HepG2 (cell line): ENCODE results near the gene ICAM5. TPM values are rescaled to one million over a fixed set of nuclear protein-coding genes. Genes with fewer than 3 reads are reported as not detected.
A peak's percentile ranks its signal among the peaks of the same experiment; 100 is the strongest.

Source experiments
- CC2D1A ChIP-seq: sonication (generic); formaldehyde crosslinking; IDR thresholded peaks from 2 replicates; pipeline ENCODE4 v1.8.1; 2023; ENCODE audit warnings: mild to moderate bottlenecking, missing genetic modification reagents
- CCDC6 ChIP-seq: sonication (generic); formaldehyde crosslinking; IDR thresholded peaks from 2 replicates; pipeline ENCODE4 v1.8.1; 2022; ENCODE audit warnings: mild to moderate bottlenecking, missing genetic modification reagents, moderate library complexity
- CHD2 ChIP-seq: IDR thresholded peaks from 2 replicates; pipeline ENCODE4 v1.6.1; 2011; ENCODE audit warnings: low read depth, low read length, improper control_type of control experiment
- ERF ChIP-seq: IDR thresholded peaks from 2 replicates; pipeline ENCODE4 v1.6.1; 2018; ENCODE audit warnings: missing biosample characterization, missing genetic modification reagents
- HES4 ChIP-seq: sonication (generic); formaldehyde crosslinking; IDR thresholded peaks from 2 replicates; pipeline ENCODE4 v1.9.0; 2021; ENCODE audit warnings: mild to moderate bottlenecking, missing genetic modification reagents, borderline replicate concordance
- KAT2B ChIP-seq: fragments of 150-350 bp; IDR thresholded peaks from 2 replicates; pipeline ENCODE4 v1.6.1; 2014; ENCODE audit warnings: low read depth, low read length, borderline replicate concordance
- KLF13 ChIP-seq: sonication (generic); formaldehyde crosslinking; IDR thresholded peaks from 2 replicates; pipeline ENCODE4 v1.4.0; 2020; ENCODE audit warnings: mild to moderate bottlenecking, missing genetic modification reagents
- KLF16 ChIP-seq, 2 experiments: sonication (generic) in 1 of 2; formaldehyde crosslinking in 1 of 2; IDR thresholded peaks; 2 replicates each; pipeline versions ENCODE4 v1.6.1 to v1.8.0; 2016 to 2023; ENCODE audit warnings: missing genetic modification reagents in 2 of 2, missing compliant biosample characterization in 1 of 2
- MED1 ChIP-seq: sonication (generic); formaldehyde crosslinking; IDR thresholded peaks from 2 replicates; pipeline ENCODE4 v1.4.0; 2020; ENCODE audit warnings: missing genetic modification reagents
- MTF1 ChIP-seq: sonication (generic); formaldehyde crosslinking; IDR thresholded peaks from 2 replicates; pipeline ENCODE4 v1.5.0; 2020; ENCODE audit warnings: missing genetic modification reagents
- NR2F1 ChIP-seq, 2 experiments: fragments of 450-650 bp in 1 of 2; formaldehyde crosslinking in 1 of 2; IDR thresholded peaks; 2 replicates each; pipeline versions ENCODE4 v1.5.0 to v1.6.1; 2016 to 2020; ENCODE audit warnings: mild to moderate bottlenecking in 1 of 2, missing compliant biosample characterization in 1 of 2, missing genetic modification reagents in 1 of 2, moderate library complexity in 1 of 2
- PHF21A ChIP-seq: sonication (generic); formaldehyde crosslinking; IDR thresholded peaks from 2 replicates; pipeline ENCODE4 v1.5.0; 2020; ENCODE audit warnings: mild to moderate bottlenecking, missing genetic modification reagents
- RAD21 ChIP-seq: fragments of 450-650 bp; formaldehyde crosslinking; IDR thresholded peaks from 2 replicates; pipeline ENCODE4 v1.5.0; 2020; ENCODE audit warnings: mild to moderate bottlenecking
- SP1 ChIP-seq, 2 experiments: fragments of 450-650 bp in 1 of 2; sonication (generic) in 1 of 2; formaldehyde crosslinking in 1 of 2; IDR thresholded peaks; 2 replicates each; pipeline versions ENCODE4 v1.4.0 to v1.6.1; 2016 to 2020; ENCODE audit warnings: missing genetic modification reagents in 1 of 2
- ZFP36 ChIP-seq: fragments of 150-350 bp; IDR thresholded peaks from 2 replicates; pipeline ENCODE4 v1.6.1; 2018; ENCODE audit warnings: borderline replicate concordance, low read length, low read depth; ENCODE audit not compliant: partially characterized antibody
- ZNF124 ChIP-seq: sonication (generic); formaldehyde crosslinking; IDR thresholded peaks from 2 replicates; pipeline ENCODE4 v1.4.0; 2020; ENCODE audit warnings: missing genetic modification reagents
- ZNF382 ChIP-seq: sonication (generic); formaldehyde crosslinking; IDR thresholded peaks from 2 replicates; pipeline ENCODE4 v1.5.0; 2020; ENCODE audit warnings: missing genetic modification reagents, mild to moderate bottlenecking, borderline replicate concordance
- ZNF468 ChIP-seq: sonication (generic); formaldehyde crosslinking; IDR thresholded peaks from 2 replicates; pipeline ENCODE4 v1.8.0; 2022; ENCODE audit warnings: mild to moderate bottlenecking, moderate library complexity, missing genetic modification reagents
- ZNF546 ChIP-seq: sonication (generic); formaldehyde crosslinking; conservative IDR thresholded peaks from 2 replicates; pipeline ENCODE4 v1.8.1; 2023; ENCODE audit warnings: mild to moderate bottlenecking, missing genetic modification reagents
- ZNF558 ChIP-seq: sonication (generic); formaldehyde crosslinking; IDR thresholded peaks from 2 replicates; pipeline ENCODE4 v1.9.0; 2022; ENCODE audit warnings: mild to moderate bottlenecking, missing genetic modification reagents, borderline replicate concordance
- ZNF768 ChIP-seq: sonication (generic); formaldehyde crosslinking; IDR thresholded peaks from 2 replicates; pipeline ENCODE4 v1.4.0; 2020; ENCODE audit warnings: missing genetic modification reagents
- ZSCAN21 ChIP-seq: sonication (generic); formaldehyde crosslinking; IDR thresholded peaks from 2 replicates; pipeline ENCODE4 v1.8.0; 2022; ENCODE audit warnings: mild to moderate bottlenecking, missing genetic modification reagents, moderate library complexity, borderline replicate concordance
- ZSCAN25 ChIP-seq: sonication (generic); formaldehyde crosslinking; IDR thresholded peaks from 2 replicates; pipeline ENCODE4 v1.8.0; 2022; ENCODE audit warnings: mild to moderate bottlenecking, missing genetic modification reagents
- polyA plus RNA-seq, 8 experiments: library from polyadenylated mRNA; depleted of rRNA in 3 of 8; stranded (reverse) in 7 of 8; unstranded in 1 of 8; fragments of >200 nt; fragmentation: Illumina TruSeq in 4 of 8; extraction: Trizol in 4 of 8; gene quantifications; 2 replicates each; pipeline versions ENCODE4 v1.2.1 to v1.2.3, GENCODE V29; 2011 to 2016; ENCODE audit warnings: low read depth in 4 of 8, missing spikeins in 1 of 8, mixed read lengths in 1 of 8; ENCODE audit not compliant: insufficient read depth in 1 of 8
- total RNA-seq, 5 experiments: library from RNA; depleted of rRNA; stranded (reverse); fragments of >200 nt; fragmentation: Illumina TruSeq; extraction: Trizol; gene quantifications; 2 replicates each; pipeline ENCODE4 v1.2.3, GENCODE V29; 2016; ENCODE audit warnings: low read depth in 1 of 5
- TF ChIP-seq, protein P1 (sequence below), 2 experiments: sonication (generic) in 1 of 2; formaldehyde crosslinking in 1 of 2; IDR thresholded peaks; 2 replicates each; pipeline versions ENCODE4 v1.6.1 to v1.9.0; 2014 to 2022; ENCODE audit warnings: antibody characterized with exemption in 1 of 2, borderline replicate concordance in 1 of 2, inconsistent platforms in 1 of 2, low read depth in 1 of 2, missing genetic modification reagents in 1 of 2

Gene ICAM5
- total and polyA plus RNA-seq, 2 of the 13 experiments (the other 11 are each of a cell fraction or from before 2014, with no cell fraction given): 0.46 to 1.6 TPM

GRCh38 chr19:10251792-10252694 is 37.7 kb upstream of the ICAM5 start, which contains the start of gene MRPL4 (continued):
- TF ChIP-seq PHF21A (peak; percentile 68; the same call in 1 of the 2 replicates), MTF1 (0 out of 2 replicates have a peak, but pooled peaks have one; percentile 30), KAT2B (no peak), ZNF124 (CRISPR knock-in tag) (no peak), NR2F1 (CRISPR knock-in tag; IDR thresholded peaks at IDR 0.05) (peak; percentile 96 to 98), CHD2 (peak; percentile 89), ZNF546 (CRISPR knock-in tag) (0 out of 2 replicates have a peak, but pooled peaks have one; percentile 50), ERF (CRISPR knock-in tag) (no peak), CC2D1A (peak; percentile 67; the same call in 1 of the 2 replicates), ZNF558 (CRISPR knock-in tag) (peak; percentile 66; the same call in 1 of the 2 replicates), RAD21 (CRISPR knock-in tag) (peak; percentile 50), ZSCAN25 (peak; percentile 80), KLF16 (CRISPR knock-in tag; IDR thresholded peaks at IDR 0.05) (peak; percentile 63 to 86; a peak in 3 of 4 replicates), ZNF768 (CRISPR knock-in tag) (peak; percentile 72), MED1 (peak; percentile 75), KLF13 (CRISPR knock-in tag) (peak; percentile 29; the same call in 1 of the 2 replicates), CCDC6 (peak; percentile 79; the same call in 1 of the 2 replicates), ZNF468 (CRISPR knock-in tag) (0 out of 2 replicates have a peak, but pooled peaks have one; percentile 18), HES4 (peak; percentile 87), ZNF382 (no peak), ZFP36 (no peak), SP1 (IDR thresholded peaks at IDR 0.05) (no peak), SP1 (CRISPR knock-in tag; IDR thresholded peaks at IDR 0.05) (peak; percentile 83), ZSCAN21 (CRISPR knock-in tag) (peak; percentile 88; the same call in 1 of the 2 replicates)
- TF ChIP-seq, protein P1, sequence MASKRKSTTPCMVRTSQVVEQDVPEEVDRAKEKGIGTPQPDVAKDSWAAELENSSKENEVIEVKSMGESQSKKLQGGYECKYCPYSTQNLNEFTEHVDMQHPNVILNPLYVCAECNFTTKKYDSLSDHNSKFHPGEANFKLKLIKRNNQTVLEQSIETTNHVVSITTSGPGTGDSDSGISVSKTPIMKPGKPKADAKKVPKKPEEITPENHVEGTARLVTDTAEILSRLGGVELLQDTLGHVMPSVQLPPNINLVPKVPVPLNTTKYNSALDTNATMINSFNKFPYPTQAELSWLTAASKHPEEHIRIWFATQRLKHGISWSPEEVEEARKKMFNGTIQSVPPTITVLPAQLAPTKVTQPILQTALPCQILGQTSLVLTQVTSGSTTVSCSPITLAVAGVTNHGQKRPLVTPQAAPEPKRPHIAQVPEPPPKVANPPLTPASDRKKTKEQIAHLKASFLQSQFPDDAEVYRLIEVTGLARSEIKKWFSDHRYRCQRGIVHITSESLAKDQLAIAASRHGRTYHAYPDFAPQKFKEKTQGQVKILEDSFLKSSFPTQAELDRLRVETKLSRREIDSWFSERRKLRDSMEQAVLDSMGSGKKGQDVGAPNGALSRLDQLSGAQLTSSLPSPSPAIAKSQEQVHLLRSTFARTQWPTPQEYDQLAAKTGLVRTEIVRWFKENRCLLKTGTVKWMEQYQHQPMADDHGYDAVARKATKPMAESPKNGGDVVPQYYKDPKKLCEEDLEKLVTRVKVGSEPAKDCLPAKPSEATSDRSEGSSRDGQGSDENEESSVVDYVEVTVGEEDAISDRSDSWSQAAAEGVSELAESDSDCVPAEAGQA (IDR thresholded peaks at IDR 0.05; ENCODE audit: low read depth): peak; percentile 96
- TF ChIP-seq, protein P1 (CRISPR knock-in tag; IDR thresholded peaks at IDR 0.05; ENCODE audit: borderline replicate concordance): no peak
